ENCODE measurements around the gene OBSL1.

The OBSL1 gene

DNA sequence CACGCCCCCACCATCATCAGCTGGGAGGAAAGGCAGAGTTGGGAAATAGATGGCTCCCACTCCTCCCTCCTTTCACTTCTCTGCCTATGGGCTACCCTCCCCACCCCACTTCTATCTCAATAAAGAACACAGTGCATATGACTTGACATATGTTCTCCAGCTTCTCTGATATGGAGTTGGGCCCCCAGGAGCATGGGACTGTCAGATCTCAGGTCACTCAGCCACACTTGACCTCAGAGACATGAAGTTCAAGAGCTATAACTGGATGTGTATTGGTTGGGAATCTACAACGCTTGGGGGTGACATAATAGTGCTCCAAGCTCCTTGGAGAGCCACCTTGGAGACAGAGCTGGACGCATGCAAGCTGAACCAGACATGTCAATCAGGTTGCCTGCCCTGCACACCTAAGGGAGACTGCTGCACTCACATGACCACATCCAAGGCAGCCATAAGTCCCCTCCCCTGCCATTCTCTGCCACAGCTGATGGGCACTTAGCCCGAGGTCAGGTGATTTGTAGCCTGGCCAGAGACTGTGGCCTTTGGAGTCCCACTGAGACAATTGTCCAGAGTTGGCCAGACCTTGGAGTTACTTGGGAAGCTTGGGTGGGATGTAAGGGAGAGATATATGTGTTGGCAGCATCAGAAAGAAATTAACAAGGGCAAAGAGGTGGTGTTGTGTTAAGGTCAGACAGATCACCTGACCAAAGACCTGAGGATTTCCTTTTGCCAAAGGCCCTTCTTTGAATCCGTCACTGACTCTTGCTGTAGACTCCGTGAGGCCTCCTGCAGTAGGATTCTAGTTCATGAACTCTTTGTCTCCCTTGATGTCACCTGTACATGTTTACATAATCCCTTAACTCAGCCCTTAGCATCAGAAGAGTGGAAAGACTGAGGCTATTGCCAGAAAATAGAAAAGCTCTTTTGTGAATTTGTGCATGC lies 4.5 kb upstream of the OBSL1 start:
- no peaks in the 10 kb centered on the region for H3K27me3 ChIP-seq
- peak overlapping the region; percentile 47; the same call in 1 of the 2 replicates for H3K4me3 ChIP-seq (ENCODE audit: low read depth, low read length)
- TF ChIP-seq, protein P1, sequence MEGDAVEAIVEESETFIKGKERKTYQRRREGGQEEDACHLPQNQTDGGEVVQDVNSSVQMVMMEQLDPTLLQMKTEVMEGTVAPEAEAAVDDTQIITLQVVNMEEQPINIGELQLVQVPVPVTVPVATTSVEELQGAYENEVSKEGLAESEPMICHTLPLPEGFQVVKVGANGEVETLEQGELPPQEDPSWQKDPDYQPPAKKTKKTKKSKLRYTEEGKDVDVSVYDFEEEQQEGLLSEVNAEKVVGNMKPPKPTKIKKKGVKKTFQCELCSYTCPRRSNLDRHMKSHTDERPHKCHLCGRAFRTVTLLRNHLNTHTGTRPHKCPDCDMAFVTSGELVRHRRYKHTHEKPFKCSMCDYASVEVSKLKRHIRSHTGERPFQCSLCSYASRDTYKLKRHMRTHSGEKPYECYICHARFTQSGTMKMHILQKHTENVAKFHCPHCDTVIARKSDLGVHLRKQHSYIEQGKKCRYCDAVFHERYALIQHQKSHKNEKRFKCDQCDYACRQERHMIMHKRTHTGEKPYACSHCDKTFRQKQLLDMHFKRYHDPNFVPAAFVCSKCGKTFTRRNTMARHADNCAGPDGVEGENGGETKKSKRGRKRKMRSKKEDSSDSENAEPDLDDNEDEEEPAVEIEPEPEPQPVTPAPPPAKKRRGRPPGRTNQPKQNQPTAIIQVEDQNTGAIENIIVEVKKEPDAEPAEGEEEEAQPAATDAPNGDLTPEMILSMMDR (IDR thresholded peaks at IDR 0.05; ENCODE audit: low read depth, low read length), result no peak
- no peak for DNase-seq
- no peaks in the 10 kb centered on the region for H3K36me3 ChIP-seq
- no peaks in the 10 kb centered on the region for H3K9me3 ChIP-seq
- peaks cover 28% of the 10 kb centered on the region for H3K4me1 ChIP-seq

DNA sequence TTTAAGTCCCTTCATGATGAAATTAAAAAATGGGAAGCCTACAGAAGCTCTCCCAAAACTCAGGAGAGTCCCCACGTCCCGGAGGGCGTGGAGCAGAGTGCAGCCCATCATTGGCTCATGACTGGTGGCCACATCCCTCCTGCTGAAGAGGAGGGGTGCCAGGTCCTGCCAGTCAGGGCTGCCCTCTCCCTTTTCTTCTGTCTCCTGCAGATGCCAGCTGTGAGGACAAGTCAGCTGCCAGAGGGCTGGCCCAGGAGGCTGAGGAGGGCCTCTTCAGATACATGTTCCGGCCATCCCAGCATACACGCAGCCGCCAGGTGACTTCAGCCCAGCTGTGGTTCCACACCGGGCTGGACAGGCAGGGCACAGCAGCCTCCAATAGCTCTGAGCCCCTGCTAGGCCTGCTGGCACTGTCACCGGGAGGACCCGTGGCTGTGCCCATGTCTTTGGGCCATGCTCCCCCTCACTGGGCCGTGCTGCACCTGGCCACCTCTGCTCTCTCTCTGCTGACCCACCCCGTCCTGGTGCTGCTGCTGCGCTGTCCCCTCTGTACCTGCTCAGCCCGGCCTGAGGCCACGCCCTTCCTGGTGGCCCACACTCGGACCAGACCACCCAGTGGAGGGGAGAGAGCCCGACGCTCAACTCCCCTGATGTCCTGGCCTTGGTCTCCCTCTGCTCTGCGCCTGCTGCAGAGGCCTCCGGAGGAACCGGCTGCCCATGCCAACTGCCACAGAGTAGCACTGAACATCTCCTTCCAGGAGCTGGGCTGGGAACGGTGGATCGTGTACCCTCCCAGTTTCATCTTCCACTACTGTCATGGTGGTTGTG lies 3.4 kb upstream of the OBSL1 start:
- DNase-seq, result no peak
- TF ChIP-seq, protein P1 (IDR thresholded peaks at IDR 0.05; ENCODE audit: low read depth, low read length), result no peak
- Histone ChIP-seq H3K4me1 (peaks cover 28% of the 10 kb centered on the region), H3K9me3 (no peaks in the 10 kb centered on the region), H3K27me3 (no peaks in the 10 kb centered on the region), H3K4me3 (ENCODE audit: low read depth, low read length) (no peak overlapping the region), H3K36me3 (peaks cover under 1% of the 10 kb centered on the region; the same call in 1 of the 2 replicates)

DNA sequence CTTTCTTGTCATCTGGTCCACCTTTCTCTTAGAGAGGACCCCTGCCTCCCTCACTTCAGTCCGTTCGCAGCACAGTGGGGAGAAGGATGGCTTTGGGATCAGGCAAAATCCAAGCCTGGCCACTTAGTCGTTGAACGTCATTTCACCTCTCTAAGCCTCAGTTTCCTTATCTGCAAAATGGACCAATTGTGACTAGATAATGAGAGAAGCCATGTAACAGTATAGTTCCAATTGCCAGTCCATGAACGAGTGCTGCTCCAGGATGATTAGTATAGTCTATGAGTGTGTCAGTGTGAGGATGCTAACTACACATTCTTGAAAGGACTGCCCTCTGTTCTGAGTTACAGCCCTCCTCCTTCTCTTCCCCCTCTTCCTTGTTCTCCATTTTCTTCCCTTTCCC lies 1.8 kb upstream of the OBSL1 start:
- Histone ChIP-seq H3K36me3 (peaks cover 7% of the 10 kb centered on the region), H3K9me3 (no peaks in the 10 kb centered on the region), H3K4me3 (ENCODE audit: low read depth, low read length) (no peak overlapping the region), H3K27me3 (no peaks in the 10 kb centered on the region), H3K4me1 (peaks cover 34% of the 10 kb centered on the region)
- TF ChIP-seq, protein P1 (IDR thresholded peaks at IDR 0.05; ENCODE audit: low read depth, low read length), result no peak
- DNase-seq, result no peak

DNA sequence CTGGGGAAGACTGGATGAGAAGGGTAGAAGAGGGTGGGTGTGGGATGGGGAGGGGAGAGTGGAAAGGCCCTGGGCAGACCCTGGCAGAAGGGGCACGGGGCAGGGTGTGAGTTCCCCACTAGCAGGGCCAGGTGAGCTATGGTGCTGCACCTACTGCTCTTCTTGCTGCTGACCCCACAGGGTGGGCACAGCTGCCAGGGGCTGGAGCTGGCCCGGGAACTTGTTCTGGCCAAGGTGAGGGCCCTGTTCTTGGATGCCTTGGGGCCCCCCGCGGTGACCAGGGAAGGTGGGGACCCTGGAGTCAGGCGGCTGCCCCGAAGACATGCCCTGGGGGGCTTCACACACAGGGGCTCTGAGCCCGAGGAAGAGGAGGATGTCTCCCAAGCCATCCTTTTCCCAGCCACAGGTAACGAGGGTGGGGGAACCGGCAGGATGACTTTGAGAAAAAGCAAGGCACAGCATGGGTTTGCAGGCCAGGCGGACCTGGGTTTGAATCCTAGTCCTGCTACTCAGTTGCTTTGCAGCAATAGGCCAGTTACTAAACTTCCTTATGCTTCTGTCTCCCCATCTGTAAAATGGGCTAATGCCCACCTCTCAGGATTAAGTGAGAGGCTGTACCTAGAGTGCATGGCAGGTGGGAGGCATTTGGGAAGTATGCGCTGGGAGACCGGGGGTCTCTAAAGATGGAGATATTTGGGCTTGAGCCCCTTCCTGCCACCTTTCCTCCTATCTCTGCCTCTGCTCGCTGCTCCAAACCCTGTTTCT lies 1.1 kb upstream of the OBSL1 start, which contains the start of gene INHA:
Gene INHA, plus strand, starts transcription at position 74 of the 765 bp plus-strand sequence. Its CDS starts 65 bp downstream, at position 139.
- Histone ChIP-seq H3K4me3 (ENCODE audit: low read depth, low read length) (peak within 1 kb of the TSS; percentile 68), H3K4me1 (peaks cover 32% of the 10 kb centered on the region), H3K27me3 (no peaks in the 10 kb centered on the region), H3K36me3 (peaks cover 13% of the 10 kb centered on the region), H3K9me3 (no peaks in the 10 kb centered on the region)
- TF ChIP-seq, protein P1 (IDR thresholded peaks at IDR 0.05; ENCODE audit: low read depth, low read length), result no peak
- DNase-seq, result no peak

DNA sequence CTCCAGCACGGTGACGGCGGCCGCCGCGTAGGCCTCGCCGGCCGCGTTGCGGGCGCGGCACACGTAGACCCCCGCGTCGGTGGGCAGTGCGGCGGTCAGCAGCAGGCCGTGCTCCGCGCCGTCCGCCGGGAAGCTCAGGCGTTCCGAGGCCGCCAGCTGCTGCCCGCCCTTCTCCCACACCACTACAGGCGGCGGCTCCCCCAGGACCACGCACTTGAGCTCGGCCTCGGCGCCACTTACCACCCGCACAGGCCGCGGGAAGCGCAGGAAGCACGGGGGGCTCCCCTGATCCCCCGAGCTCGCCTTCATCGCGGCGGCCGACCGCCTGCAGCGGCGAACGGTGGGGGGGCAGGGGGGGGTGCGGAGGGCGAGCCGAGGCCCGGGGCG lies 422 bp downstream of the OBSL1 start:
- peaks cover 18% of the 10 kb centered on the region for H3K36me3 ChIP-seq
- peak overlapping the region; percentile 68 for H3K4me3 ChIP-seq (ENCODE audit: low read depth, low read length)
- H3K4me1 ChIP-seq, result peaks cover 17% of the 10 kb centered on the region
- no peaks in the 10 kb centered on the region for H3K9me3 ChIP-seq
- TF ChIP-seq, protein P1 (IDR thresholded peaks at IDR 0.05; ENCODE audit: low read depth, low read length), result no peak
- DNase-seq, result no peak
- H3K27me3 ChIP-seq, result no peaks in the 10 kb centered on the region
